Measurements from ENCODE around the gene LHCGR. TPM values are rescaled to one million over a fixed set of nuclear protein-coding genes. Genes with fewer than 3 reads are reported as not detected.
"Not testable (repeated sequence)": the region's sequence is repeated elsewhere in the genome, so short reads cannot be mapped to it uniquely, and the experiment has no call there.

The LHCGR gene
- total and polyA plus RNA-seq, 10 donors, result 0.03 TPM; not detected in 9

DNA sequence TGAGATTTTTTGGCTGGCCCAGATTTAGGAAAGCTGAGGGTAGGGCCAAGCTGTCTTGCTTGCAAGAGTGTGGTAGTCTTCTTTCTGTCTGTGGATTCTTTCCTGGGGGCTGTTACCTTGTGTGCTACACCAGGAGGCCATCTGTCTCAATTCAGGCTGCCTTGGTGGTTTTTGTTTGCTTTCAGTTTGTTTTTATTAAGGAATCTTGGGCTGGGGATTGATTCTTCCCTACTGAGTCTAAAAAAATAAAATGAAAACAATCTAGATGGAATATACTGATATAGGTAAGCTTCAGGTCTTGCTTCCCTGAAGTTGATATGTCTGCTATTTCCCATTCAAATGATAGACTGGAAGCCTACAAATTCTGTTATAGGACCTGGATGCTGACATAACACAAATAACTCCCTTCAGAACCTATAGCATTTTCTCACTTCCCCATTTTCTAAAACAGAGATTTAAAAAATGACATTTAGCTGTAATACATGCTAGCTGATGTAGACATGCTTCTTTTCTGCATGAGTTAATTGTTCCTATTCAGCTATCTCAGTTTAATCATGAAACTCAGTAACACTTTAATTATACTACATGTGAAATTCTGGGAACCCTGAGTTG is 5.3 kb downstream of the LHCGR start:
- Histone ChIP-seq H3K27me3 (replicated peaks in 1 of 7) (peaks cover 0 to 15% (median 5%) of the 10 kb centered on the region in 7 donors), H3K27ac (no peak overlapping the region), H3K36me3 (no peaks in the 10 kb centered on the region), H3K4me1 (no peaks in the 10 kb centered on the region), H3K9me3 (no peaks in the 10 kb centered on the region), H3K4me3 (no peak overlapping the region)
- intact Hi-C loops (cut with DNase I; ENCODE audit: low total_unique reads), result no loop called here
- DNase-seq, result no peak
- no peak for TF ChIP-seq POLR2A (IDR thresholded peaks at IDR 0.05)
- no peak for TF ChIP-seq CTCF (IDR thresholded peaks at IDR 0.05 in 8 of 11, conservative IDR thresholded peaks at IDR 0.05 in 3 of 11)
- no peak for TF ChIP-seq POLR2AphosphoS5 (IDR thresholded peaks at IDR 0.05)

DNA sequence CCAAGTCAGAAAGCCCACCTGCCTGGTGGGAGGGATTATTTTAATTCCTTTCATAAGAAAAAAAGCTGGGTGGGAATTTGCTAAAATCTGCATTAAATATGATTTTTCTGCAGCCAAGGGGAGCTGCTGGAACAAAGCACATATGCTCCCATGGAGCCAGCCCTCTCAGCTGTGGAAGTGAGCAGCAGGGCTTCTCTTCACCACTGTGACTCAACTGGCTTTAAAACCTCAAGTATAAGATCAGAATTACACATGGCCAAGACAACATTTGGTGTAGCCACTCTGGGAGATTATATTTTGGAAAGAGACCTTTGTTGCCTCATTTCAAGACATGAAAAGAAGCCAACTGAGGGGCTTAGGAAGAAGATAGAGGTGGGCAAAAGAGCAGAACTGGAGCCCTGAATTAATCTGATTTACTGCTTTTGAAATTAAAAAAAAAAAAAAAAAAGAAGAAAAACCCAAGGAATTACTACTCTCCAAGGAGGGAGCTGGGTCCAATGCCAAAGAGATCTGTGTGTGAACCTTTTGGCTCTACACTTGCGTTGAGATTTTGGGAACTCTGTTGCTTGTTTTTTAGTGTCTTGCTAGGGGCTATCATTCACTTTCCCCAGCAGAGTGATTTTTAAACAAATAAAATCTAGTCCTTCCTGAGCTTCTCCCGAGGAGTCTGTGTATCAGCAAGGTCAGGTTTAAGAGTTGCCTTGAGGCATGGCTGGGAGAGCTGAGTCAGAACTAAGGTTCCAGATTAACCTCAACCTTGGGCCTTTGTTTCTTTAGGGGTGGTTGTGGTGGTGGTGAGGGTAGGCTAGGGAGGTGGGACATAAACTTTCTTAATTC is 6.0 kb downstream of the LHCGR start:
- 65 to 83% (median 79%) methylated on average over 2 of the region's 2 CpGs for WGBS, 5 donors
- peaks cover 0 to 8% (median 0%) of the 10 kb centered on the region in 7 donors for H3K27me3 ChIP-seq (replicated peaks in 1 of 7)
- DNase-seq, result no peak

GRCh38 chr2:48747319-48747718 is 8.2 kb downstream of the LHCGR start:
- WGBS, 5 donors, result 72 to 92% (median 80%) methylated on average over 5 to 6 of the region's 6 CpGs

More for the DNA sequence above, 6.0 kb downstream of the LHCGR start:
- TF ChIP-seq POLR2A (IDR thresholded peaks at IDR 0.05), result no peak
- no peak for TF ChIP-seq CTCF (IDR thresholded peaks at IDR 0.05 in 8 of 11, conservative IDR thresholded peaks at IDR 0.05 in 3 of 11)
- no peak for TF ChIP-seq POLR2AphosphoS5 (IDR thresholded peaks at IDR 0.05)
- H3K4me1 ChIP-seq, result no peaks in the 10 kb centered on the region
- H3K9me3 ChIP-seq, result no peaks in the 10 kb centered on the region
- no peak overlapping the region for H3K4me3 ChIP-seq
- intact Hi-C loops (cut with DNase I; ENCODE audit: low total_unique reads), result no loop called here
- no peak overlapping the region for H3K27ac ChIP-seq
- H3K36me3 ChIP-seq, result no peaks in the 10 kb centered on the region

GRCh38 chr2:48739236-48739635 is 16.3 kb downstream of the LHCGR start:
- intact Hi-C loops (cut with DNase I; ENCODE audit: low total_unique reads), result not testable (repeated sequence)
- 85 to 98% (median 89%) methylated on average over 3 to 4 of the region's 4 CpGs for WGBS, 5 donors

More at GRCh38 chr2:48747319-48747718, 8.2 kb downstream of the LHCGR start:
- H3K27me3 ChIP-seq (replicated peaks in 1 of 7), result no peaks in the 10 kb centered on the region
- no peaks in the 10 kb centered on the region for H3K4me1 ChIP-seq
- H3K4me3 ChIP-seq, result no peak overlapping the region
- no peak for DNase-seq
- no peak overlapping the region for H3K27ac ChIP-seq
- no peaks in the 10 kb centered on the region for H3K9me3 ChIP-seq
- intact Hi-C loops (cut with DNase I; ENCODE audit: low total_unique reads), result no loop called here
- TF ChIP-seq POLR2A (IDR thresholded peaks at IDR 0.05), result no peak
- no peaks in the 10 kb centered on the region for H3K36me3 ChIP-seq

GRCh38 chr2:48738806-48739205 is 16.7 kb downstream of the LHCGR start:
- no peaks in the 10 kb centered on the region for H3K27me3 ChIP-seq (replicated peaks in 1 of 7)
- no peak overlapping the region for H3K4me3 ChIP-seq
- 56 to 81% (median 61%) methylated on average over 2 of the region's 2 CpGs for WGBS, 5 donors
- TF ChIP-seq POLR2A (IDR thresholded peaks at IDR 0.05) (no peak), CTCF (IDR thresholded peaks at IDR 0.05 in 8 of 11, conservative IDR thresholded peaks at IDR 0.05 in 3 of 11) (no peak), POLR2AphosphoS5 (IDR thresholded peaks at IDR 0.05) (no peak)
- intact Hi-C loops (cut with DNase I; ENCODE audit: low total_unique reads), result no loop called here
- H3K4me1 ChIP-seq, result no peaks in the 10 kb centered on the region
- peaks cover 0 to 4% (median 0%) of the 10 kb centered on the region in 8 donors for H3K9me3 ChIP-seq
- no peak for DNase-seq
- no peak overlapping the region for H3K27ac ChIP-seq
- no peaks in the 10 kb centered on the region for H3K36me3 ChIP-seq

More at GRCh38 chr2:48739236-48739635, 16.3 kb downstream of the LHCGR start:
- not testable (repeated sequence) for DNase-seq; H3K4me1 ChIP-seq; H3K36me3 ChIP-seq; H3K9me3 ChIP-seq; H3K4me3 ChIP-seq; H3K27ac ChIP-seq; H3K27me3 ChIP-seq (replicated peaks in 1 of 7)

Measured in spleen (tissue), 11 donors.